ENCODE measurements around the gene RNASEH1. TPM values are rescaled to one million over a fixed set of nuclear protein-coding genes. Genes with fewer than 3 reads are reported as not detected.

RNASEH1 gene
- total RNA-seq, 1 experiment from 2014 or later, result 48.3 TPM

- Histone ChIP-seq H3K36me3 (ENCODE audit: insufficient read depth, low read length, poor library complexity, severe bottlenecking) (no peaks in the 10 kb centered on the region), H3K27ac (ENCODE audit: low read depth, low read length, poor library complexity, severe bottlenecking) (no peak overlapping the region), H3K27me3 (replicated peaks; ENCODE audit: insufficient read depth, low read depth, low read length, poor library complexity) (no peaks in the 10 kb centered on the region), H3K4me1 (ENCODE audit: insufficient read depth, low read length, poor library complexity, severe bottlenecking) (peaks cover 7% of the 10 kb centered on the region), H3K9me3 (ENCODE audit: low read depth, low read length, poor library complexity, severe bottlenecking) (no peaks in the 10 kb centered on the region), H3K4me3 (ENCODE audit: low read depth, low read length, poor library complexity, severe bottlenecking) (no peak overlapping the region)
- DNase-seq (ENCODE audit: low spot score), result no peak
- no TSS peak for BruUV-seq (replicated peaks)
- intact Hi-C loops (cut with micrococcal nuclease; ENCODE audit: unreplicated experiment), result no loop called here
- TF ChIP-seq EZH2 (IDR thresholded peaks at IDR 0.05; ENCODE audit: borderline replicate concordance, low read depth, low read length, poor library complexity, severe bottlenecking), result no peak
- no peak for TF ChIP-seq CTCF (conservative IDR thresholded peaks at IDR 0.05; ENCODE audit: low read depth, low read length)
- CTCF ChIA-PET, result no interaction called here
- POLR2A ChIA-PET (ENCODE audit: low non-redundant PET), result no interaction called here
Observed at GRCh38 chr2:3529316-3530025, 28.7 kb downstream of the RNASEH1 start.

GRCh38 chr2:3527886-3528785 is 30.0 kb downstream of the RNASEH1 start:
- no TSS peak for BruUV-seq (replicated peaks)
- DNase-seq (ENCODE audit: low spot score), result no peak
- no peak overlapping the region for H3K4me3 ChIP-seq (ENCODE audit: low read depth, low read length, poor library complexity, severe bottlenecking)
- no peak overlapping the region for H3K27ac ChIP-seq (ENCODE audit: low read depth, low read length, poor library complexity, severe bottlenecking)
- intact Hi-C loops (cut with micrococcal nuclease; ENCODE audit: unreplicated experiment), result no loop called here
- CTCF ChIA-PET, result interaction anchor here (0.6 kb wide), 1 partner anchor 10 kb away, joined by 3 read pairs; no protein-coding TSS in a partner anchor
- no peaks in the 10 kb centered on the region for H3K27me3 ChIP-seq (replicated peaks; ENCODE audit: insufficient read depth, low read depth, low read length, poor library complexity)
- no peaks in the 10 kb centered on the region for H3K36me3 ChIP-seq (ENCODE audit: insufficient read depth, low read length, poor library complexity, severe bottlenecking)
- TF ChIP-seq CTCF (conservative IDR thresholded peaks at IDR 0.05; ENCODE audit: low read depth, low read length) (no peak), EZH2 (IDR thresholded peaks at IDR 0.05; ENCODE audit: borderline replicate concordance, low read depth, low read length, poor library complexity, severe bottlenecking) (no peak)
- peaks cover 7% of the 10 kb centered on the region for H3K4me1 ChIP-seq (ENCODE audit: insufficient read depth, low read length, poor library complexity, severe bottlenecking)
- POLR2A ChIA-PET (ENCODE audit: low non-redundant PET), result interaction anchor here (0.6 kb wide), 1 partner anchor 1226 kb away, joined by 4 read pairs; no protein-coding TSS in a partner anchor
- no peaks in the 10 kb centered on the region for H3K9me3 ChIP-seq (ENCODE audit: low read depth, low read length, poor library complexity, severe bottlenecking)

- intact Hi-C loops (cut with micrococcal nuclease; ENCODE audit: unreplicated experiment), result no loop called here
- BruUV-seq (replicated peaks), result no TSS peak
- Histone ChIP-seq H3K4me3 (ENCODE audit: low read depth, low read length, poor library complexity, severe bottlenecking) (no peak overlapping the region), H3K36me3 (ENCODE audit: insufficient read depth, low read length, poor library complexity, severe bottlenecking) (no peaks in the 10 kb centered on the region), H3K27ac (ENCODE audit: low read depth, low read length, poor library complexity, severe bottlenecking) (no peak overlapping the region), H3K9me3 (ENCODE audit: low read depth, low read length, poor library complexity, severe bottlenecking) (no peaks in the 10 kb centered on the region), H3K4me1 (ENCODE audit: insufficient read depth, low read length, poor library complexity, severe bottlenecking) (peaks cover 7% of the 10 kb centered on the region), H3K27me3 (replicated peaks; ENCODE audit: insufficient read depth, low read depth, low read length, poor library complexity) (no peaks in the 10 kb centered on the region)
- no peak for DNase-seq (ENCODE audit: low spot score)
- ChIA-PET POLR2A (ENCODE audit: low non-redundant PET) (no interaction called here), CTCF (no interaction called here)
- TF ChIP-seq EZH2 (IDR thresholded peaks at IDR 0.05; ENCODE audit: borderline replicate concordance, low read depth, low read length, poor library complexity, severe bottlenecking), result no peak
- TF ChIP-seq CTCF (conservative IDR thresholded peaks at IDR 0.05; ENCODE audit: low read depth, low read length), result no peak
Observed at GRCh38 chr2:3526871-3527270, 31.3 kb downstream of the RNASEH1 start.
